Testis (tissue), 2 donors: ENCODE measurements around the gene CARF.

Experiments
- POLR2A ChIP-seq: fragments of 450-650 bp; IDR thresholded peaks from one replicate; pipeline ENCODE4 v1.6.1; 2017; ENCODE audit warnings: antibody characterized with exemption, mild to moderate bottlenecking, moderate library complexity
- TF ChIP-seq, protein P1 (sequence below), 3 experiments: fragments of 450-650 bp in 2 of 3; fragments of 200-600 bp in 1 of 3; sonication (generic) in 1 of 3; IDR thresholded peaks; one replicate each; pipeline ENCODE4 v1.5.1; 2016 to 2019; ENCODE audit warnings: antibody characterized with exemption in 3 of 3, mild to moderate bottlenecking in 2 of 3, moderate library complexity in 1 of 3

DNA sequence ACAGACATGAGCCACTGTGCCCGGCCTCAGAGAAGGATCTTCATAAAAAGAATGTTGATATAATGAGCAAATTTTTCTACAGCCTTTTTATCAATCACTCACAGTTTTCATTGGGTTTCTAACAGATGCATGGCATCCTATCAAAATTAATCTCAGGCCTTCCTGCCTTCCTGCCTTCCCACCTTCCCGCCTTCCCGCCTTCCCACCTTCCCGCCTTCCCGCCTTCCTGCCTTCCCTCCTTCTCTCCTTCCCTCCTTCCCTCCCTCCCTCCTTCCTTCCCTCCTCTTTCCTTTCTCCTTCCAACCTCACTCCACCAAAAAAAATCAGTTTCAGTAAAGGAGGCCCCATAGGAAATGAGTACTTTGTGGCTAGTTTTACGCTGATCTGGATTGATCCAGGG lies 48.4 kb downstream of the CARF start:
- TF ChIP-seq POLR2A, result no peak
- TF ChIP-seq, protein P1, sequence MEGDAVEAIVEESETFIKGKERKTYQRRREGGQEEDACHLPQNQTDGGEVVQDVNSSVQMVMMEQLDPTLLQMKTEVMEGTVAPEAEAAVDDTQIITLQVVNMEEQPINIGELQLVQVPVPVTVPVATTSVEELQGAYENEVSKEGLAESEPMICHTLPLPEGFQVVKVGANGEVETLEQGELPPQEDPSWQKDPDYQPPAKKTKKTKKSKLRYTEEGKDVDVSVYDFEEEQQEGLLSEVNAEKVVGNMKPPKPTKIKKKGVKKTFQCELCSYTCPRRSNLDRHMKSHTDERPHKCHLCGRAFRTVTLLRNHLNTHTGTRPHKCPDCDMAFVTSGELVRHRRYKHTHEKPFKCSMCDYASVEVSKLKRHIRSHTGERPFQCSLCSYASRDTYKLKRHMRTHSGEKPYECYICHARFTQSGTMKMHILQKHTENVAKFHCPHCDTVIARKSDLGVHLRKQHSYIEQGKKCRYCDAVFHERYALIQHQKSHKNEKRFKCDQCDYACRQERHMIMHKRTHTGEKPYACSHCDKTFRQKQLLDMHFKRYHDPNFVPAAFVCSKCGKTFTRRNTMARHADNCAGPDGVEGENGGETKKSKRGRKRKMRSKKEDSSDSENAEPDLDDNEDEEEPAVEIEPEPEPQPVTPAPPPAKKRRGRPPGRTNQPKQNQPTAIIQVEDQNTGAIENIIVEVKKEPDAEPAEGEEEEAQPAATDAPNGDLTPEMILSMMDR (IDR thresholded peaks at IDR 0.05), result no peak
